ENCODE data around the gene PAPPA.

- TF ChIP-seq PATZ1 (tag by site-specific recombination; IDR thresholded peaks at IDR 0.05), result no peak
- TF ChIP-seq, protein P1, sequence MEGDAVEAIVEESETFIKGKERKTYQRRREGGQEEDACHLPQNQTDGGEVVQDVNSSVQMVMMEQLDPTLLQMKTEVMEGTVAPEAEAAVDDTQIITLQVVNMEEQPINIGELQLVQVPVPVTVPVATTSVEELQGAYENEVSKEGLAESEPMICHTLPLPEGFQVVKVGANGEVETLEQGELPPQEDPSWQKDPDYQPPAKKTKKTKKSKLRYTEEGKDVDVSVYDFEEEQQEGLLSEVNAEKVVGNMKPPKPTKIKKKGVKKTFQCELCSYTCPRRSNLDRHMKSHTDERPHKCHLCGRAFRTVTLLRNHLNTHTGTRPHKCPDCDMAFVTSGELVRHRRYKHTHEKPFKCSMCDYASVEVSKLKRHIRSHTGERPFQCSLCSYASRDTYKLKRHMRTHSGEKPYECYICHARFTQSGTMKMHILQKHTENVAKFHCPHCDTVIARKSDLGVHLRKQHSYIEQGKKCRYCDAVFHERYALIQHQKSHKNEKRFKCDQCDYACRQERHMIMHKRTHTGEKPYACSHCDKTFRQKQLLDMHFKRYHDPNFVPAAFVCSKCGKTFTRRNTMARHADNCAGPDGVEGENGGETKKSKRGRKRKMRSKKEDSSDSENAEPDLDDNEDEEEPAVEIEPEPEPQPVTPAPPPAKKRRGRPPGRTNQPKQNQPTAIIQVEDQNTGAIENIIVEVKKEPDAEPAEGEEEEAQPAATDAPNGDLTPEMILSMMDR (tag by site-specific recombination; IDR thresholded peaks at IDR 0.05), result no peak
- TF ChIP-seq ZBTB1 (tag by site-specific recombination; IDR thresholded peaks at IDR 0.05), result no peak
- TF ChIP-seq ZBTB17 (tag by site-specific recombination; IDR thresholded peaks at IDR 0.05), result no peak
- TF ChIP-seq ZBTB7A (tag by site-specific recombination; IDR thresholded peaks at IDR 0.05; ENCODE audit: low read depth), result no peak
- TF ChIP-seq, protein P2, sequence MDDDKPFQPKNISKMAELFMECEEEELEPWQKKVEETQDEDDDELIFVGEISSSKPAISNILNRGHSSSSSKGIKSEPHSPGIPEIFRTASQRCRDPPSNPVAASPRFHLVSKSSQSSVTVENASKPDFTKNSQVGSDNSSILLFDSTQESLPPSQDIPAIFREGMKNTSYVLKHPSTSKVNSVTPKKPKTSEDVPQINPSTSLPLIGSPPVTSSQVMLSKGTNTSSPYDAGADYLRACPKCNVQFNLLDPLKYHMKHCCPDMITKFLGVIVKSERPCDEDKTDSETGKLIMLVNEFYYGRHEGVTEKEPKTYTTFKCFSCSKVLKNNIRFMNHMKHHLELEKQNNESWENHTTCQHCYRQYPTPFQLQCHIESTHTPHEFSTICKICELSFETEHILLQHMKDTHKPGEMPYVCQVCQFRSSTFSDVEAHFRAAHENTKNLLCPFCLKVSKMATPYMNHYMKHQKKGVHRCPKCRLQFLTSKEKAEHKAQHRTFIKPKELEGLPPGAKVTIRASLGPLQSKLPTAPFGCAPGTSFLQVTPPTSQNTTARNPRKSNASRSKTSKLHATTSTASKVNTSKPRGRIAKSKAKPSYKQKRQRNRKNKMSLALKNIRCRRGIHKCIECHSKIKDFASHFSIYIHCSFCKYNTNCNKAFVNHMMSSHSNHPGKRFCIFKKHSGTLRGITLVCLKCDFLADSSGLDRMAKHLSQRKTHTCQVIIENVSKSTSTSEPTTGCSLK (tag by site-specific recombination; IDR thresholded peaks at IDR 0.05), result no peak
- no peak for TF ChIP-seq ZNF148 (tag by site-specific recombination; IDR thresholded peaks at IDR 0.05; ENCODE audit: borderline replicate concordance)
- TF ChIP-seq ZNF10 (tag by site-specific recombination; IDR thresholded peaks at IDR 0.05), result no peak
- TF ChIP-seq ZSCAN18 (tag by site-specific recombination; IDR thresholded peaks at IDR 0.05), result no peak
- TF ChIP-seq ZNF629 (tag by site-specific recombination; IDR thresholded peaks at IDR 0.05), result no peak
Measured at GRCh38 chr9:116282597-116282996, 129.0 kb downstream of the PAPPA start.

Measured in HEK293 (cell line).